ENCODE measurements around the gene RSF1.

GRCh38 chr11:77647654-77648305, 172.7 kb downstream of the RSF1 start:
- TF ChIP-seq, protein P1, sequence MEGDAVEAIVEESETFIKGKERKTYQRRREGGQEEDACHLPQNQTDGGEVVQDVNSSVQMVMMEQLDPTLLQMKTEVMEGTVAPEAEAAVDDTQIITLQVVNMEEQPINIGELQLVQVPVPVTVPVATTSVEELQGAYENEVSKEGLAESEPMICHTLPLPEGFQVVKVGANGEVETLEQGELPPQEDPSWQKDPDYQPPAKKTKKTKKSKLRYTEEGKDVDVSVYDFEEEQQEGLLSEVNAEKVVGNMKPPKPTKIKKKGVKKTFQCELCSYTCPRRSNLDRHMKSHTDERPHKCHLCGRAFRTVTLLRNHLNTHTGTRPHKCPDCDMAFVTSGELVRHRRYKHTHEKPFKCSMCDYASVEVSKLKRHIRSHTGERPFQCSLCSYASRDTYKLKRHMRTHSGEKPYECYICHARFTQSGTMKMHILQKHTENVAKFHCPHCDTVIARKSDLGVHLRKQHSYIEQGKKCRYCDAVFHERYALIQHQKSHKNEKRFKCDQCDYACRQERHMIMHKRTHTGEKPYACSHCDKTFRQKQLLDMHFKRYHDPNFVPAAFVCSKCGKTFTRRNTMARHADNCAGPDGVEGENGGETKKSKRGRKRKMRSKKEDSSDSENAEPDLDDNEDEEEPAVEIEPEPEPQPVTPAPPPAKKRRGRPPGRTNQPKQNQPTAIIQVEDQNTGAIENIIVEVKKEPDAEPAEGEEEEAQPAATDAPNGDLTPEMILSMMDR (IDR thresholded peaks at IDR 0.05): no peak
- TF ChIP-seq EZH2 (IDR thresholded peaks at IDR 0.05; ENCODE audit: borderline replicate concordance, insufficient read depth, low read depth, low read length, poor library complexity, severe bottlenecking): no peak

Measured in B cell (primary cell).